Sigmoid colon (tissue), 3 donors: ENCODE data around the gene RELN.

Experiments
- CTCF ChIP-seq, 4 experiments: fragments of 450-650 bp in 3 of 4; fragments of 200-600 bp in 1 of 4; IDR thresholded peaks; one replicate each; pipeline ENCODE4 v1.5.1; 2016 to 2019; ENCODE audit warnings: antibody characterized with exemption in 4 of 4, mild to moderate bottlenecking in 3 of 4, moderate library complexity in 2 of 4
- POLR2A ChIP-seq, 2 donors: fragments of 450-650 bp; IDR thresholded peaks; one replicate each; pipeline ENCODE4 v1.6.1; 2016; ENCODE audit warnings: antibody characterized with exemption in 2 of 2, mild to moderate bottlenecking in 2 of 2, moderate library complexity in 2 of 2

- TF ChIP-seq POLR2A (IDR thresholded peaks at IDR 0.05) (no peak), CTCF (IDR thresholded peaks at IDR 0.05) (no peak)
Measured at GRCh38 chr7:103446049-103446520, 543.4 kb downstream of the RELN start, which contains the start of gene SLC26A5.
